ENCODE results near the gene CCNI. TPM values are rescaled to one million over a fixed set of nuclear protein-coding genes. Genes with fewer than 3 reads are reported as not detected.

The CCNI gene, protein sequence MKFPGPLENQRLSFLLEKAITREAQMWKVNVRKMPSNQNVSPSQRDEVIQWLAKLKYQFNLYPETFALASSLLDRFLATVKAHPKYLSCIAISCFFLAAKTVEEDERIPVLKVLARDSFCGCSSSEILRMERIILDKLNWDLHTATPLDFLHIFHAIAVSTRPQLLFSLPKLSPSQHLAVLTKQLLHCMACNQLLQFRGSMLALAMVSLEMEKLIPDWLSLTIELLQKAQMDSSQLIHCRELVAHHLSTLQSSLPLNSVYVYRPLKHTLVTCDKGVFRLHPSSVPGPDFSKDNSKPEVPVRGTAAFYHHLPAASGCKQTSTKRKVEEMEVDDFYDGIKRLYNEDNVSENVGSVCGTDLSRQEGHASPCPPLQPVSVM
- total RNA-seq: 100 to 1,000 TPM; 137 to 471 (median 239) TPM

DNA sequence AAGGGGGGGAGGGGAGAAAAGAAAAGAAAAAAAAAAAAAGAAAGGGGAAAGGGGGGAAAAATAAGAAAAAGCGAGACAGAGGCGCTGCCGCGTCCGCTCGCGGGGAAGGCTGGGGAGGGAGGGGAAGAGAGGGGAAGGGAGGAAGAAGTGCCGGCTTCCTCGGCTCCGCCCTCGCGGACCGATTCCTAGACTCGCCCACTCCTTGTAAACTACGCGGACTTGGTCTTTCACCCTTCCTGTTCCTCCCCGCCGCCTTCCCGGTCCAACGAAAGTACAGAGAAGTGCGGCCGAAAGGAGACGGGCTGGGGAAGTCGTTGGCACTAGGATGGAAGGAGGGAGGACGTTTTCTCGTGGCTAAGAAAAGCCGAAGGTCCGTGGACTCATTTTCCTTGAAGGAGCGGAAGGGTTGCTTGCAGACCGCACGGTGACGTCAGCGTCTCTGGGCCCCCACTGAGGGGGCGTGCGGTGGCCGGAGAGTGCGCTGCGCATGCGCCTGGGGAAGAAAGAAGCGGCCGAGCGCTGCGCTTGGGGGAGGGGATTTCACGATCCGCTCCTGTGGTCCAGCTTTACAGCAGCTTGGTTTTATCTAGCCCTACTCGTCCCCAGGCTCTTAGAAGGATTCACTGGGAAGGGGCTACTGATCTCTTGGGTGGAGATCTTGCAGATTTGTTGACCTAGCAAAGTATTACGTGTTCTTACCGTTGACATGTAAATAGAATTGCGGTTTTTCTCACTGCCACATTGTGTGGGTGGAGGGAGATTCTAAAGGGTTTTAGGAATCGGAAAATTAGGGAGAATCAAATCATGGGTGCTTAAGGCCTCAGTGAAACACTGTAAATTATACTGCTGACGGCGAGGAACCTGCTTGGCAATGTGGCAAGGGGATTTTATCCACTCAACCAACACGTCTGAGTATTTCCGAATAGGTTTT lies at the start of gene CCNI:
Gene CCNI (minus strand): TSS at position 121 of the 931 bp plus-strand sequence. CDS start 9,627 bp downstream, outside the sequence.
- Histone ChIP-seq H3K4me3 (peak within 1 kb of the TSS; percentile 78 to 95), H3K36me3 (no peaks in the 10 kb centered on the region), H3K9me3 (no peaks in the 10 kb centered on the region), H3K4me1 (peaks cover 0 to 5% of the 10 kb centered on the region in 2 donors), H3K27ac (peak within 1 kb of the TSS; percentile 99 to 100), H3K27me3 (no peaks in the 10 kb centered on the region)
- intact Hi-C loops (cut with DNase I; ENCODE audit: low total_unique reads): loop anchor here (2.0 kb wide), 1 partner anchor 81 kb away; the partner anchor contains the start of gene CCNG2
- peak; percentile 79 to 85 for TF ChIP-seq POLR2A (IDR thresholded peaks at IDR 0.05)
- TF ChIP-seq, protein P1, sequence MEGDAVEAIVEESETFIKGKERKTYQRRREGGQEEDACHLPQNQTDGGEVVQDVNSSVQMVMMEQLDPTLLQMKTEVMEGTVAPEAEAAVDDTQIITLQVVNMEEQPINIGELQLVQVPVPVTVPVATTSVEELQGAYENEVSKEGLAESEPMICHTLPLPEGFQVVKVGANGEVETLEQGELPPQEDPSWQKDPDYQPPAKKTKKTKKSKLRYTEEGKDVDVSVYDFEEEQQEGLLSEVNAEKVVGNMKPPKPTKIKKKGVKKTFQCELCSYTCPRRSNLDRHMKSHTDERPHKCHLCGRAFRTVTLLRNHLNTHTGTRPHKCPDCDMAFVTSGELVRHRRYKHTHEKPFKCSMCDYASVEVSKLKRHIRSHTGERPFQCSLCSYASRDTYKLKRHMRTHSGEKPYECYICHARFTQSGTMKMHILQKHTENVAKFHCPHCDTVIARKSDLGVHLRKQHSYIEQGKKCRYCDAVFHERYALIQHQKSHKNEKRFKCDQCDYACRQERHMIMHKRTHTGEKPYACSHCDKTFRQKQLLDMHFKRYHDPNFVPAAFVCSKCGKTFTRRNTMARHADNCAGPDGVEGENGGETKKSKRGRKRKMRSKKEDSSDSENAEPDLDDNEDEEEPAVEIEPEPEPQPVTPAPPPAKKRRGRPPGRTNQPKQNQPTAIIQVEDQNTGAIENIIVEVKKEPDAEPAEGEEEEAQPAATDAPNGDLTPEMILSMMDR (IDR thresholded peaks at IDR 0.05): peak in 1 of 4 experiments; percentile 8
- DNase-seq: peak; percentile 96

DNA sequence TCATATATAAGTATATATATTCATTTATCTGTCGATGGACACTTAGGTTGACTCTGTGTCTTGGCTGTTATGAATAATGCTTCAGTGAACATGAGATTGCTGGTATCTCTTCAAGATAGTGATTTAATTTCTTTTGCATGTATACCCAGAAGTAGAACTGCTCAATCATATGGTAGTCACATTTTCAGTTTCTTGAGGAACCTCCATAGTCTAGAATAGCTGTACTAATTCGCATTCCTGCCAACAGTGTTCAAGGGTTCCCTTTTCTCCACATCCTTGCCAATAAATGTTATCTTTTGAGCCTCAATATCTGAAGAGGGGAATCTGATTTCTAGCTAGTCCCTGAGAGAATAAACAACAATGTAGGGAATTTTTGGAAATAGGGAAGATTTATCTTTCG lies 48.8 kb upstream of the CCNI start:
- Histone ChIP-seq H3K4me3 (no peak overlapping the region), H3K27ac (no peak overlapping the region), H3K9me3 (no peaks in the 10 kb centered on the region), H3K4me1 (no peaks in the 10 kb centered on the region), H3K27me3 (no peaks in the 10 kb centered on the region), H3K36me3 (no peaks in the 10 kb centered on the region)
- TF ChIP-seq POLR2A (IDR thresholded peaks at IDR 0.05): no peak
- no peak for DNase-seq
- intact Hi-C loops (cut with DNase I; ENCODE audit: low total_unique reads): no loop called here

DNA sequence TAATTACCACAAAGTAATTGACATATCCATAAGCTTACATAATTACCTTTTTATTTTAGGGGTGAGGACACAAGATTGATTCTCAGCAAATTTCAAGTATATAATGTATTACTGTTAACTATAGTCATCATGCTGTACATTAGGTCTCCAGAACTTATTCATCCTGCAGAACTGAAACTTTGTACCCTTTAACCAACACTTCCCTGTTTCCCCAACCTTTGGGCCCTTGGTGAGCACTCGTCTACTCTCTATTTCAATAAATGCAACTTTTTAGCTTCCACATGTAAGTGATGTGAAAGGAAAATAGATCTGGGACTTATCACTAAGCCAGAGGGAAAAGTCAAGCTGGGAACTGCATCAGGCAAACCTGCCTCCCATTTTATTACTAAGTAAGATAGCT lies 47.6 kb upstream of the CCNI start:
- intact Hi-C loops (cut with DNase I; ENCODE audit: low total_unique reads): no loop called here
- H3K9me3 ChIP-seq: no peaks in the 10 kb centered on the region
- no peak overlapping the region for H3K27ac ChIP-seq
- no peak for DNase-seq
- H3K4me1 ChIP-seq: no peaks in the 10 kb centered on the region
- H3K27me3 ChIP-seq: no peaks in the 10 kb centered on the region
- TF ChIP-seq, protein P1 (IDR thresholded peaks at IDR 0.05): no peak
- no peak for TF ChIP-seq POLR2A (IDR thresholded peaks at IDR 0.05)
- H3K36me3 ChIP-seq: no peaks in the 10 kb centered on the region
- no peak overlapping the region for H3K4me3 ChIP-seq

DNA sequence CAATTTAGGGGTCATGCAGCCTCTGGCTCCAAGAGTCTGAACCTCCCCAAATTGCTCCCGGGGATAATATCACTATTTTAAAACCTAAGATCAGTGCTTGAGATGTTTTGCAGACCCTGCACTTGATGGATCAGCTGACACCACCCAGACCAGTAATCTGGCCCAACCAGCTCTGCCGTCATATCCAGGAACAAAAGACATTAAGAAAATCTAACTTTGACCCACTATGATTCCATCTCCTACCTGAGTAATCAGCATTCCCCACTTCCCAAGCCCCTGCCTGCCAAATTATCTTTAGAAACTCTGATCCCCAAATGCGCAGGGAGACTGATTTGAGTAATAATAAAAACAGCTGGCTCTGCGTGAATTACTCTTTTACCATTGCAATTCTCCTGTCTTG lies 46.9 kb upstream of the CCNI start:
- Histone ChIP-seq H3K4me1 (no peaks in the 10 kb centered on the region), H3K36me3 (no peaks in the 10 kb centered on the region), H3K27me3 (no peaks in the 10 kb centered on the region), H3K9me3 (no peaks in the 10 kb centered on the region), H3K4me3 (no peak overlapping the region), H3K27ac (no peak overlapping the region)
- DNase-seq: no peak
- intact Hi-C loops (cut with DNase I; ENCODE audit: low total_unique reads): no loop called here
- TF ChIP-seq POLR2A (IDR thresholded peaks at IDR 0.05): no peak
- TF ChIP-seq, protein P1 (IDR thresholded peaks at IDR 0.05): no peak

DNA sequence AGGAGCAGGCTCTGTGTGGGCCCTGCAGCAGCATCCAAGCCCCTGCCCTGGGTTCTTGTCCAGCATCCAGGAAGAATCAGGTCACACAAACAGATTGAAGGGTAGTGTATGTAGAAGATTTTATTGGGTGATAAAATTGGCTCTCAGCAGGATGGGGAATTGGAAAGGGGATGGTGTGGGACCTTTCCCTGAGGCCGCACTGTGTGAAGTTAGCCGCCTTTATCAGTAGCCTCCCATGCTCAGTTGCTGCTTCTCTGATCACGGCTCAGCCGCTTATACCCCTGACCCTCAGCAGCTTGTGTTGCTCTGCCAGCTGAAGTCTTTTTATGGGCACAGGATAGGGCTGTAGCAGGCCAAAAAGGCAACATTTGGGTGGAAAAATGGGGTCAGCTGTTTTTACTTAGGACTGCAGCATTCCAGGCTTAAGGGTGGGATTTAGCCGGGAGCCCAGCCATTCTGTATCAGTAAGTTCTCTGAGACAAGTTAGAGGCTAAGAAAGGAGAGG lies 46.0 kb upstream of the CCNI start:
- Histone ChIP-seq H3K4me3 (no peak overlapping the region), H3K36me3 (no peaks in the 10 kb centered on the region), H3K27me3 (no peaks in the 10 kb centered on the region), H3K9me3 (no peaks in the 10 kb centered on the region), H3K4me1 (no peaks in the 10 kb centered on the region), H3K27ac (peak overlapping the region in 1 of 2 donors; percentile 9)
- TF ChIP-seq, protein P1 (IDR thresholded peaks at IDR 0.05): no peak
- TF ChIP-seq POLR2A (IDR thresholded peaks at IDR 0.05): no peak
- intact Hi-C loops (cut with DNase I; ENCODE audit: low total_unique reads): no loop called here
- no peak for DNase-seq
